Cardiac septum (tissue), 1 donor: ENCODE results near the gene RNASEL. TPM values are rescaled to one million over a fixed set of nuclear protein-coding genes. Genes with fewer than 3 reads are reported as not detected.

ENCODE experiments used
- total RNA-seq: library from RNA; stranded (reverse); fragmentation: NEBNext Ultra II Directional; extraction: Animal tissue kit (Norgen Biotek cat#: 25700); gene quantifications from one replicate; pipeline ENCODE4 v1.2.1, GENCODE V29; 2021
- donor health status: DM: no; HTN: no; CAD: no.

RNASEL gene
- total RNA-seq, 1 donor from 2014 or later, result 3.3 TPM

Other genes starting within 250 kb of the RNASEL start
- 231 TPM for gene GLUL, start 197.5 kb downstream of the RNASEL start, total RNA-seq
- gene TEDDM1, start 188.6 kb downstream of the RNASEL start, total RNA-seq, result not detected
- gene RGSL1, start 139.1 kb downstream of the RNASEL start, total RNA-seq, result not detected
- gene RGS16, start 15.1 kb upstream of the RNASEL start, total RNA-seq, result 1.9 TPM
- gene RGS8, start 95.3 kb upstream of the RNASEL start, total RNA-seq, result not detected
- 6.1 TPM for gene NPL, start 200.5 kb upstream of the RNASEL start, total RNA-seq